ENCODE measurements around the gene SCML1.

The SCML1 gene

DNA sequence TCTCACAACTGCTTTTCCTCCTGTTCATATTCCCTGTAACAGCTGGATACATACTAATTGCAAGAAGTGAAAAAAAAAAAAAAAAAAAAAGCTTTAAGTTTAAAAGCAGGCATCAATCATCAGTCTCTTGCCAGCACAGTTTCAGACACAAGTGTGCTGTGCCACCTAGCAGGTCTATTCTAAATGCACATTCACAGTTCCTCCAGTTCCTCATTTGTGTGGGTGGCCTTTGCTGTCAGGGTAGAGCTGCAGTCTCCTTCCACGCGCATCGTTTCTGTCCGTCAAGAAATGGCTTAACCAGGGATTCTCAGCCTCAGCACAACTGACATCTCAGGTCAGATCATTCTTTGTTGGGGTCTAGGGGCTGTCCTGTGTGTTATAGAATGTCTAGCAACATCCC lies 61.6 kb downstream of the SCML1 start (continued):
- TF ChIP-seq, protein P1, sequence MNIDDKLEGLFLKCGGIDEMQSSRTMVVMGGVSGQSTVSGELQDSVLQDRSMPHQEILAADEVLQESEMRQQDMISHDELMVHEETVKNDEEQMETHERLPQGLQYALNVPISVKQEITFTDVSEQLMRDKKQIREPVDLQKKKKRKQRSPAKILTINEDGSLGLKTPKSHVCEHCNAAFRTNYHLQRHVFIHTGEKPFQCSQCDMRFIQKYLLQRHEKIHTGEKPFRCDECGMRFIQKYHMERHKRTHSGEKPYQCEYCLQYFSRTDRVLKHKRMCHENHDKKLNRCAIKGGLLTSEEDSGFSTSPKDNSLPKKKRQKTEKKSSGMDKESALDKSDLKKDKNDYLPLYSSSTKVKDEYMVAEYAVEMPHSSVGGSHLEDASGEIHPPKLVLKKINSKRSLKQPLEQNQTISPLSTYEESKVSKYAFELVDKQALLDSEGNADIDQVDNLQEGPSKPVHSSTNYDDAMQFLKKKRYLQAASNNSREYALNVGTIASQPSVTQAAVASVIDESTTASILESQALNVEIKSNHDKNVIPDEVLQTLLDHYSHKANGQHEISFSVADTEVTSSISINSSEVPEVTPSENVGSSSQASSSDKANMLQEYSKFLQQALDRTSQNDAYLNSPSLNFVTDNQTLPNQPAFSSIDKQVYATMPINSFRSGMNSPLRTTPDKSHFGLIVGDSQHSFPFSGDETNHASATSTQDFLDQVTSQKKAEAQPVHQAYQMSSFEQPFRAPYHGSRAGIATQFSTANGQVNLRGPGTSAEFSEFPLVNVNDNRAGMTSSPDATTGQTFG (tag by site-specific recombination; IDR thresholded peaks at IDR 0.05; ENCODE audit: borderline replicate concordance) = no peak
- TF ChIP-seq ZNF843 (tag by site-specific recombination; IDR thresholded peaks at IDR 0.05) (no peak), ZNF211 (tag by site-specific recombination; IDR thresholded peaks at IDR 0.05; ENCODE audit: low read depth) (no peak), ZNF350 (tag by site-specific recombination; IDR thresholded peaks at IDR 0.05) (no peak), ZNF202 (tag by site-specific recombination; IDR thresholded peaks at IDR 0.05; ENCODE audit: borderline replicate concordance) (no peak), BCL11A (tag by site-specific recombination; IDR thresholded peaks at IDR 0.05; ENCODE audit: low read depth) (no peak), ZNF654 (tag by site-specific recombination; IDR thresholded peaks at IDR 0.05; ENCODE audit: low read depth) (no peak), EGR2 (tag by site-specific recombination; IDR thresholded peaks at IDR 0.05; ENCODE audit: low read depth) (no peak), ZNF169 (tag by site-specific recombination; IDR thresholded peaks at IDR 0.05) (no peak), ZNF549 (tag by site-specific recombination; IDR thresholded peaks at IDR 0.05) (no peak), ZNF596 (tag by site-specific recombination; IDR thresholded peaks at IDR 0.05) (no peak)
- TF ChIP-seq, protein P2, sequence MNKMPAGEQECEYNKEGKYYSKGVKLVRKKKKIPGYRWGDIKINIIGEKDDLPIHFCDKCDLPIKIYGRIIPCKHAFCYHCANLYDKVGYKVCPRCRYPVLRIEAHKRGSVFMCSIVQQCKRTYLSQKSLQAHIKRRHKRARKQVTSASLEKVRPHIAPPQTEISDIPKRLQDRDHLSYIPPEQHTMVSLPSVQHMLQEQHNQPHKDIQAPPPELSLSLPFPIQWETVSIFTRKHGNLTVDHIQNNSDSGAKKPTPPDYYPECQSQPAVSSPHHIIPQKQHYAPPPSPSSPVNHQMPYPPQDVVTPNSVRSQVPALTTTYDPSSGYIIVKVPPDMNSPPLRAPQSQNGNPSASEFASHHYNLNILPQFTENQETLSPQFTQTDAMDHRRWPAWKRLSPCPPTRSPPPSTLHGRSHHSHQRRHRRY (tag by site-specific recombination; IDR thresholded peaks at IDR 0.05) = no peak
- TF ChIP-seq, protein P3, sequence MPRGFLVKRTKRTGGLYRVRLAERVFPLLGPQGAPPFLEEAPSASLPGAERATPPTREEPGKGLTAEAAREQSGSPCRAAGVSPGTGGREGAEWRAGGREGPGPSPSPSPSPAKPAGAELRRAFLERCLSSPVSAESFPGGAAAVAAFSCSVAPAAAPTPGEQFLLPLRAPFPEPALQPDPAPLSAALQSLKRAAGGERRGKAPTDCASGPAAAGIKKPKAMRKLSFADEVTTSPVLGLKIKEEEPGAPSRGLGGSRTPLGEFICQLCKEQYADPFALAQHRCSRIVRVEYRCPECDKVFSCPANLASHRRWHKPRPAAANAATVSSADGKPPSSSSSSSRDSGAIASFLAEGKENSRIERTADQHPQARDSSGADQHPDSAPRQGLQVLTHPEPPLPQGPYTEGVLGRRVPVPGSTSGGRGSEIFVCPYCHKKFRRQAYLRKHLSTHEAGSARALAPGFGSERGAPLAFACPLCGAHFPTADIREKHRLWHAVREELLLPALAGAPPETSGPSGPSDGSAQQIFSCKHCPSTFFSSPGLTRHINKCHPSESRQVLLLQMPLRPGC (tag by site-specific recombination; IDR thresholded peaks at IDR 0.05) = no peak

DNA sequence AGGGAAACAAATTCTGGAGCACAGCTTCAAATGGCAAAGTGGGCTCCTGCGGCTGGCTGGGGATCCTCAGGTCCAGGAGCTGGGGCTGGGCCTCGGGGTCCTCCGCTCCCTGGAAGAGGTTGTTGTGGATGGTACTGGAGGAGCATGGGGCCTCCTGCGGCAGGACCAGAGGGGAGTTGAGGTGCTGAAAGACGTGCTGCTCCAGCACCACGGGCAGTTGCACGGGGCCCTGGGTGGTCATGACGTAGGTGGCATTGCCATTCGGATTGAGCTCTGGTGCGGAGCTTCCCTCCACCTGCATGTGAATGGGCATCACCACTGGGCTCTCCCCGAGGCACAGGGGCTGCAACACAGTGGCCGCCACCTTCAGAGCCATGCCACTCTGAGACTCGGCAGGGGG lies 64.1 kb downstream of the SCML1 start:
- Histone ChIP-seq H3K4me1 (ENCODE audit: control insufficient read depth, insufficient read depth, low read length) (no peaks in the 10 kb centered on the region), H3K4me3 (ENCODE audit: low read depth, low read length) (no peak overlapping the region), H3K36me3 (ENCODE audit: control insufficient read depth in 2 of 2, insufficient read depth in 1 of 2, low read length in 2 of 2) (peaks cover 0 to 5% of the 10 kb centered on the region in 2 experiments; a peak in 1 of 3 replicates), H3K27ac (ENCODE audit: extremely low read depth, low read depth, low read length) (no peak overlapping the region), H3K9me3 (ENCODE audit: control insufficient read depth, insufficient read depth, low read depth, low read length) (no peaks in the 10 kb centered on the region)
- TF ChIP-seq MEIS1 (CRISPR knock-in tag; IDR thresholded peaks at IDR 0.05; ENCODE audit: borderline replicate concordance) (no peak), ZNF302 (tag by site-specific recombination; IDR thresholded peaks at IDR 0.05; ENCODE audit: low read depth) (no peak), ZNF600 (tag by site-specific recombination; IDR thresholded peaks at IDR 0.05) (no peak), ZNF76 (tag by site-specific recombination; IDR thresholded peaks at IDR 0.05; ENCODE audit: borderline replicate concordance, low read depth) (no peak), ZNF274 (IDR thresholded peaks at IDR 0.05; ENCODE audit: low read length) (no peak), ZNF274 (tag by site-specific recombination; IDR thresholded peaks at IDR 0.05; ENCODE audit: borderline replicate concordance) (no peak), ZNF211 (tag by site-specific recombination; IDR thresholded peaks at IDR 0.05; ENCODE audit: low read depth) (no peak), ZNF341 (tag by site-specific recombination; IDR thresholded peaks at IDR 0.05; ENCODE audit: low read depth) (no peak), ZNF529 (tag by site-specific recombination; IDR thresholded peaks at IDR 0.05; ENCODE audit: insufficient replicate concordance) (no peak), ZNF175 (tag by site-specific recombination; IDR thresholded peaks at IDR 0.05) (no peak), ZNF530 (tag by site-specific recombination; IDR thresholded peaks at IDR 0.05; ENCODE audit: low read depth) (no peak), ZBTB1 (tag by site-specific recombination; IDR thresholded peaks at IDR 0.05) (no peak)
- TF ChIP-seq, protein P4, sequence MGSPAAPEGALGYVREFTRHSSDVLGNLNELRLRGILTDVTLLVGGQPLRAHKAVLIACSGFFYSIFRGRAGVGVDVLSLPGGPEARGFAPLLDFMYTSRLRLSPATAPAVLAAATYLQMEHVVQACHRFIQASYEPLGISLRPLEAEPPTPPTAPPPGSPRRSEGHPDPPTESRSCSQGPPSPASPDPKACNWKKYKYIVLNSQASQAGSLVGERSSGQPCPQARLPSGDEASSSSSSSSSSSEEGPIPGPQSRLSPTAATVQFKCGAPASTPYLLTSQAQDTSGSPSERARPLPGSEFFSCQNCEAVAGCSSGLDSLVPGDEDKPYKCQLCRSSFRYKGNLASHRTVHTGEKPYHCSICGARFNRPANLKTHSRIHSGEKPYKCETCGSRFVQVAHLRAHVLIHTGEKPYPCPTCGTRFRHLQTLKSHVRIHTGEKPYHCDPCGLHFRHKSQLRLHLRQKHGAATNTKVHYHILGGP (tag by site-specific recombination; IDR thresholded peaks at IDR 0.05) = no peak
- TF ChIP-seq, protein P5, sequence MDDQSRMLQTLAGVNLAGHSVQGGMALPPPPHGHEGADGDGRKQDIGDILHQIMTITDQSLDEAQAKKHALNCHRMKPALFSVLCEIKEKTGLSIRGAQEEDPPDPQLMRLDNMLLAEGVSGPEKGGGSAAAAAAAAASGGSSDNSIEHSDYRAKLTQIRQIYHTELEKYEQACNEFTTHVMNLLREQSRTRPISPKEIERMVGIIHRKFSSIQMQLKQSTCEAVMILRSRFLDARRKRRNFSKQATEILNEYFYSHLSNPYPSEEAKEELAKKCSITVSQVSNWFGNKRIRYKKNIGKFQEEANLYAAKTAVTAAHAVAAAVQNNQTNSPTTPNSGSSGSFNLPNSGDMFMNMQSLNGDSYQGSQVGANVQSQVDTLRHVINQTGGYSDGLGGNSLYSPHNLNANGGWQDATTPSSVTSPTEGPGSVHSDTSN (CRISPR knock-in tag; IDR thresholded peaks at IDR 0.05) = no peak
- CTCF ChIA-PET = interaction anchor here (1.4 kb wide), 1 partner anchor 13 kb away, joined by 9 read pairs; no protein-coding TSS in a partner anchor
- POLR2A ChIA-PET = no interaction called here
